K562 (cell line): Measurements from ENCODE around the gene AGO3. TPM values are rescaled to one million over a fixed set of nuclear protein-coding genes. Genes with fewer than 3 reads are reported as not detected.

Experiments
- ATAC-seq: fragments of 200-7000 bp; cut with Tn5 transposase; 3 replicates; pipeline ENCODE4 v1.9.1; 2020; ENCODE audit warnings: moderate library complexity
- BruUV-seq: library from RNA; stranded (reverse); fragments of 400-500 nt; replicated peaks from 2 replicates; lab custom pipeline; 2021; lab: Mats Ljungman, UMichigan
- CTCF ChIA-PET: fragments of 300-600 bp; formaldehyde crosslinking; extraction: SDS; loops from one replicate; lab custom pipeline; 2021; ENCODE audit warnings: low intra/inter-chr PET ratio; lab: Yijun Ruan, JAX
- POLR2A ChIA-PET: fragments of 300-600, 350-650 bp; sonication (Branson Sonifier 250); formaldehyde crosslinking; extraction: SDS; loops from one replicate; lab custom pipeline; 2021; ENCODE audit warnings: antibody characterized with exemption, inconsistent platforms; lab: Yijun Ruan, JAX
- DNase-seq, 4 experiments: peaks; one replicate each; pipeline versions ENCODE4 v3.0.0 to v3.0.0-alpha.2; 2011 to 2018; ENCODE audit warnings: low spot score in 3 of 4, mixed read lengths in 3 of 4; ENCODE audit errors: extremely low read depth in 1 of 4
- FAIRE-seq: peaks from 2 replicates; lab custom pipeline; 2011; peaks lifted over from hg19 to GRCh38; lab: Jason Lieb, UNC
- H2AFZ ChIP-seq: 2 replicates; pipeline ENCODE4 v1.6.0; 2011; ENCODE audit warnings: low read depth, low read length, control low read depth, inconsistent platforms
- H3K27ac ChIP-seq: fragments of 200-600 bp; 3 replicates; pipeline ENCODE4 v1.8.0; 2011; ENCODE audit warnings: low read depth, mild to moderate bottlenecking, control low read depth, inconsistent platforms, low read length, moderate library complexity, mixed read lengths; ENCODE audit errors: extremely low read depth
- H3K27me3 ChIP-seq, 2 experiments: fragments of 300-600 bp in 1 of 2; 2 replicates in 1 of 2; 3 replicates in 1 of 2; pipeline versions ENCODE4 v1.6.0 to v1.8.0; 2011; ENCODE audit warnings: inconsistent platforms in 2 of 2, low read length in 2 of 2, mild to moderate bottlenecking in 1 of 2, mixed read lengths in 1 of 2, moderate library complexity in 1 of 2; ENCODE audit not compliant: control insufficient read depth in 2 of 2, insufficient read depth in 2 of 2
- H3K36me3 ChIP-seq: fragments of 300-600 bp; 3 replicates; pipeline ENCODE4 v1.8.0; 2011; ENCODE audit warnings: mild to moderate bottlenecking, low read length, inconsistent platforms; ENCODE audit not compliant: control insufficient read depth, insufficient read depth
- H3K4me1 ChIP-seq, 2 experiments: fragments of 200-600 bp in 1 of 2; replicated peaks in 1 of 2; 2 replicates in 1 of 2; 3 replicates in 1 of 2; pipeline versions ENCODE4 v1.5.1 to v1.8.0; 2011; ENCODE audit warnings: inconsistent platforms in 2 of 2, low read length in 2 of 2, mild to moderate bottlenecking in 1 of 2, mixed read lengths in 1 of 2, moderate library complexity in 1 of 2; ENCODE audit not compliant: control insufficient read depth in 2 of 2, insufficient read depth in 2 of 2
- H3K4me2 ChIP-seq: 2 replicates; pipeline ENCODE4 v1.6.1; 2011; ENCODE audit warnings: low read length, control low read depth, inconsistent platforms, mixed read lengths; ENCODE audit not compliant: insufficient read depth
- H3K4me3 ChIP-seq: fragments of 200-600 bp; sonication (generic), shearing (Covaris generic); 2 replicates; pipeline ENCODE4 v1.5.1; 2016; ENCODE audit warnings: control low read depth, inconsistent platforms
- H3K79me2 ChIP-seq: fragments of 200-600 bp; 3 replicates; pipeline ENCODE4 v1.8.0; 2011; ENCODE audit warnings: low read length, inconsistent platforms; ENCODE audit not compliant: control insufficient read depth, insufficient read depth
- H3K9ac ChIP-seq, 2 experiments: 2 replicates each; pipeline versions ENCODE4 v1.6.0 to v1.6.1; 2011; ENCODE audit warnings: low read depth in 2 of 2, low read length in 2 of 2, control low read depth in 1 of 2, inconsistent platforms in 1 of 2, mild to moderate bottlenecking in 1 of 2, mixed read lengths in 1 of 2; ENCODE audit not compliant: insufficient read depth in 1 of 2
- H3K9me1 ChIP-seq: one replicate; pipeline ENCODE4 v1.6.0; 2011; ENCODE audit warnings: inconsistent platforms, mild to moderate bottlenecking, low read length, moderate library complexity; ENCODE audit not compliant: control insufficient read depth, insufficient read depth
- H3K9me3 ChIP-seq: replicated peaks from 2 replicates; pipeline ENCODE4 v1.5.1; 2011; ENCODE audit warnings: low read depth, low read length, inconsistent platforms; ENCODE audit not compliant: control insufficient read depth, insufficient read depth
- H4K20me1 ChIP-seq: replicated peaks from 2 replicates; pipeline ENCODE4 v1.6.1; 2011; ENCODE audit warnings: low read length, inconsistent platforms, mixed read lengths; ENCODE audit not compliant: control insufficient read depth, insufficient read depth
- GABPB2 ChIP-seq: fragments of 250-450 bp; sonication (Bioruptor Pico); conservative IDR thresholded peaks from 2 replicates; pipeline ENCODE4 v1.5.1; 2021; ENCODE audit warnings: mild to moderate bottlenecking
- KDM1A ChIP-seq, 2 experiments: fragments of 450-650 bp; IDR thresholded peaks; 2 replicates each; pipeline ENCODE4 v1.6.1; 2016; ENCODE audit warnings: mild to moderate bottlenecking in 2 of 2
- NCOA6 ChIP-seq: fragments of 450-650 bp; IDR thresholded peaks from 2 replicates; pipeline ENCODE4 v1.6.1; 2017; ENCODE audit warnings: mild to moderate bottlenecking
- NFIX ChIP-seq: fragments of 250-450 bp; sonication (Bioruptor Pico); IDR thresholded peaks from 2 replicates; pipeline ENCODE4 v1.4.0; 2020; ENCODE audit warnings: low read depth, mild to moderate bottlenecking, moderate library complexity
- PURB ChIP-seq: sonication (generic); formaldehyde crosslinking; IDR thresholded peaks from 2 replicates; pipeline ENCODE4 v1.9.0; 2021; ENCODE audit warnings: low read depth, mild to moderate bottlenecking, missing genetic modification reagents
- SLC30A9 ChIP-seq: fragments of 250-450 bp; sonication (Bioruptor Pico); IDR thresholded peaks from 2 replicates; pipeline ENCODE4 v1.8.0; 2022; ENCODE audit warnings: mild to moderate bottlenecking, moderate library complexity
- SMAD4 ChIP-seq: fragments of 250-450 bp; sonication (Bioruptor Pico); conservative IDR thresholded peaks from 2 replicates; pipeline ENCODE4 v1.8.0; 2021; ENCODE audit warnings: inconsistent platforms, mild to moderate bottlenecking, moderate library complexity
- SOX6 ChIP-seq: fragments of 450-650 bp; IDR thresholded peaks from 2 replicates; pipeline ENCODE4 v1.6.1; 2014; ENCODE audit warnings: mild to moderate bottlenecking
- SP1 ChIP-seq: sonication (generic); formaldehyde crosslinking; IDR thresholded peaks from 2 replicates; pipeline ENCODE4 v1.8.1; 2022; ENCODE audit warnings: mild to moderate bottlenecking, missing genetic modification reagents
- SPI1 ChIP-seq: IDR thresholded peaks from 2 replicates; pipeline ENCODE4 v1.6.1; 2011; ENCODE audit warnings: low read depth, low read length, control low read depth, borderline replicate concordance
- SRSF3 ChIP-seq: fragments of 200-400 bp; formaldehyde crosslinking; IDR thresholded peaks from 2 replicates; pipeline ENCODE4 v1.6.1; 2016; ENCODE audit warnings: mild to moderate bottlenecking, low read length, moderate library complexity; ENCODE audit not compliant: insufficient read depth
- ZBTB5 ChIP-seq: fragments of 450-650 bp; IDR thresholded peaks from 2 replicates; pipeline ENCODE4 v1.6.1; 2017; ENCODE audit warnings: antibody characterized with exemption
- ZBTB7A ChIP-seq: IDR thresholded peaks from 2 replicates; pipeline ENCODE4 v1.6.1; 2011; ENCODE audit warnings: low read depth, mild to moderate bottlenecking, low read length, moderate library complexity, borderline replicate concordance; ENCODE audit not compliant: control insufficient read depth
- ZNF175 ChIP-seq: fragments of 200-800 bp; sonication (Bioruptor generic); IDR thresholded peaks from 2 replicates; pipeline ENCODE4 v1.6.1; 2016; ENCODE audit warnings: low read depth, mild to moderate bottlenecking, missing genetic modification characterization, missing compliant biosample characterization
- ZNF23 ChIP-seq: fragments of 250-450 bp; sonication (Bioruptor Pico); IDR thresholded peaks from 2 replicates; pipeline ENCODE4 v1.4.0; 2020; ENCODE audit warnings: mild to moderate bottlenecking
- ZNF232 ChIP-seq: sonication (generic); formaldehyde crosslinking; IDR thresholded peaks from 2 replicates; pipeline ENCODE4 v1.8.0; 2022; ENCODE audit warnings: mild to moderate bottlenecking, missing genetic modification reagents
- ZNF586 ChIP-seq: fragments of 450-650 bp; formaldehyde crosslinking; conservative IDR thresholded peaks from 2 replicates; pipeline ENCODE4 v1.4.0; 2020; ENCODE audit warnings: mild to moderate bottlenecking, moderate library complexity
- ZNF785 ChIP-seq: fragments of 250-450 bp; sonication (Bioruptor Pico); IDR thresholded peaks from 2 replicates; pipeline ENCODE4 v1.4.0; 2020; ENCODE audit warnings: mild to moderate bottlenecking
- WGBS: fragments of 100-300 bp; shearing (Covaris generic); methylation state at CpG from one replicate; pipeline ENCODE4 v1.1.6; 2016; ENCODE audit warnings: low coverage, mixed read lengths; ENCODE audit not compliant: insufficient coverage; ENCODE audit errors: missing lambda C conversion rate; 5-methylcytosine and 5-hydroxymethylcytosine counted together
- in situ Hi-C: fragments of 300-500 bp; cut with MboI; formaldehyde crosslinking; loops from 4 replicates; pipeline ENCODE4 v1.15.0; 2018; ENCODE audit warnings: inconsistent platforms, mixed read lengths
- intact Hi-C: fragments of 100-400 bp; cut with micrococcal nuclease; formaldehyde crosslinking; loops from 2 replicates; pipeline ENCODE4 v1.14.2; 2022
- polyA plus RNA-seq, 8 experiments: library from polyadenylated mRNA; depleted of rRNA in 4 of 8; stranded (reverse) in 5 of 8; unstranded in 3 of 8; fragments of >200 nt; fragmentation: Nextera tagmentation in 2 of 8; fragmentation: Illumina TruSeq in 1 of 8; extraction: Ambion mirVana in 2 of 8; extraction: Trizol in 1 of 8; gene quantifications; 2 replicates each; pipeline versions ENCODE4 v1.2.1 to v1.2.3, GENCODE V29; 2011 to 2014; ENCODE audit warnings: inconsistent platforms in 1 of 8, missing spikeins in 1 of 8
- total RNA-seq, 7 experiments: library from RNA; depleted of rRNA in 6 of 7; stranded (reverse); fragments of >200 nt in 6 of 7; fragmentation: Illumina TruSeq in 2 of 7; extraction: Trizol in 2 of 7; gene quantifications; 2 replicates each; pipeline versions ENCODE4 v1.2.1 to v1.2.3, GENCODE V29; 2011 to 2021; ENCODE audit warnings: low replicate concordance in 1 of 7
- TF ChIP-seq, protein P1 (sequence below): sonication (generic); IDR thresholded peaks from 2 replicates; pipeline ENCODE4 v1.6.1; 2016

Gene AGO3
- total and polyA plus RNA-seq, 9 of the 15 experiments (the other 6 are each of a cell fraction or from before 2014, with no cell fraction given) = 4.5 to 41.5 (median 22.7) TPM

- Histone ChIP-seq H4K20me1 (peaks cover 32% of the 10 kb centered on the region), H3K9ac (peak overlapping the region; percentile 27 to 52; a peak in 2 of 4 replicates), H3K36me3 (peaks cover 27% of the 10 kb centered on the region), H3K9me3 (no peaks in the 10 kb centered on the region), H3K9me1 (peaks cover 12% of the 10 kb centered on the region), H3K4me2 (peak overlapping the region; percentile 73), H3K4me3 (0 out of 2 replicates have a peak overlapping the region, but pooled peaks have one; percentile 3), H3K27ac (peak overlapping the region; percentile 69), H3K4me1 (peaks cover 50 to 67% of the 10 kb centered on the region in 2 experiments), H3K79me2 (peaks cover 78% of the 10 kb centered on the region), H2AFZ (no peak overlapping the region), H3K27me3 (no peaks in the 10 kb centered on the region)
- CTCF ChIA-PET = no interaction called here
- in situ Hi-C loops (no loop called here), intact Hi-C loops (loop anchor here (10.0 kb wide), 1 partner anchor 439 kb away; the partner anchor contains the start of gene EVA1B)
- whole genome bisulfite sequencing = 14% methylated on average over 4 of the region's 4 CpGs
- FAIRE-seq = no peak
- no TSS peak for BruUV-seq
- POLR2A ChIA-PET = interaction anchor here (0.5 to 3.7 kb wide), 6 partner anchors 11 to 137 kb away, joined by 3 to 19 read pairs (median 4); no protein-coding TSS in a partner anchor
- DNase-seq = peak; percentile 64 to 82 (median 70)
- peak; percentile 45 for ATAC-seq
- TF ChIP-seq ZBTB7A (peak; percentile 30; the same call in 1 of the 2 replicates), SRSF3 (no peak), ZNF232 (CRISPR knock-in tag) (no peak), ZNF23 (no peak), SMAD4 (CRISPR knock-in tag) (0 out of 2 replicates have a peak, but pooled peaks have one; percentile 17), ZNF586 (no peak), ZBTB5 (no peak), SOX6 (peak; percentile 23; the same call in 1 of the 2 replicates), ZNF175 (CRISPR knock-in tag) (no peak), PURB (no peak), KDM1A (IDR thresholded peaks at IDR 0.05) (0 out of 4 replicates have a peak, but pooled peaks of 1 of the 2 experiments have one; percentile 9), ZNF785 (CRISPR knock-in tag) (no peak), GABPB2 (CRISPR knock-in tag) (no peak), SPI1 (peak; percentile 41; the same call in 1 of the 2 replicates), NFIX (CRISPR knock-in tag) (0 out of 2 replicates have a peak, but pooled peaks have one; percentile 11), NCOA6 (no peak), SP1 (0 out of 2 replicates have a peak, but pooled peaks have one; percentile 19), SLC30A9 (CRISPR knock-in tag) (no peak)
- TF ChIP-seq, protein P1, sequence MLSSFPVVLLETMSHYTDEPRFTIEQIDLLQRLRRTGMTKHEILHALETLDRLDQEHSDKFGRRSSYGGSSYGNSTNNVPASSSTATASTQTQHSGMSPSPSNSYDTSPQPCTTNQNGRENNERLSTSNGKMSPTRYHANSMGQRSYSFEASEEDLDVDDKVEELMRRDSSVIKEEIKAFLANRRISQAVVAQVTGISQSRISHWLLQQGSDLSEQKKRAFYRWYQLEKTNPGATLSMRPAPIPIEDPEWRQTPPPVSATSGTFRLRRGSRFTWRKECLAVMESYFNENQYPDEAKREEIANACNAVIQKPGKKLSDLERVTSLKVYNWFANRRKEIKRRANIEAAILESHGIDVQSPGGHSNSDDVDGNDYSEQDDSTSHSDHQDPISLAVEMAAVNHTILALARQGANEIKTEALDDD = peak; percentile 67
Observed at GRCh38 chr1:35885961-35886558, 44.8 kb upstream of the AGO3 start.
